Endothelial cell of umbilical vein (primary cell): Measurements from ENCODE around the gene SLC8A1. TPM values are rescaled to one million over a fixed set of nuclear protein-coding genes. Genes with fewer than 3 reads are reported as not detected.

ENCODE experiments used
- BruUV-seq: library from RNA; stranded (reverse); fragments of 400-500 nt; replicated peaks from 2 replicates; lab custom pipeline; 2021; lab: Mats Ljungman, UMichigan
- CTCF ChIA-PET: fragments of 300-600, 350-600 bp; sonication (Branson Sonifier 250); formaldehyde crosslinking; loops from one replicate; lab custom pipeline; 2021; ENCODE audit warnings: antibody characterized with exemption, inconsistent platforms; lab: Charles Lee
- POLR2A ChIA-PET: fragments of 300-600, 350-600 bp; sonication (Branson Sonifier 250); formaldehyde crosslinking; loops from one replicate; lab custom pipeline; 2021; ENCODE audit warnings: antibody characterized with exemption, inconsistent platforms; lab: Charles Lee
- DNase-seq: peaks from one replicate; pipeline ENCODE4 v3.0.0-alpha.2; 2011; ENCODE audit warnings: low read depth, low spot score
- FAIRE-seq: peaks from 2 replicates; lab custom pipeline; 2011; peaks lifted over from hg19 to GRCh38; lab: Jason Lieb, UNC
- H2AFZ ChIP-seq: 2 replicates; pipeline ENCODE4 v1.6.0; 2012; ENCODE audit warnings: low read depth, low read length, control low read depth, inconsistent platforms
- H3K27ac ChIP-seq: 2 replicates; pipeline ENCODE4 v1.5.1; 2011; ENCODE audit warnings: low read depth, mild to moderate bottlenecking, control low read depth, low read length, moderate library complexity; ENCODE audit not compliant: insufficient read depth
- H3K27me3 ChIP-seq, 2 experiments: 2 replicates each; pipeline versions ENCODE4 v1.6.0 to v1.6.1; 2011; ENCODE audit warnings: low read length in 2 of 2, mixed read lengths in 1 of 2; ENCODE audit not compliant: control insufficient read depth in 2 of 2, insufficient read depth in 2 of 2
- H3K36me3 ChIP-seq, 2 experiments: 2 replicates in 1 of 2; 3 replicates in 1 of 2; pipeline ENCODE4 v1.5.1; 2011; ENCODE audit warnings: low read length in 2 of 2, mild to moderate bottlenecking in 1 of 2, moderate library complexity in 1 of 2; ENCODE audit not compliant: control insufficient read depth in 2 of 2, insufficient read depth in 2 of 2; ENCODE audit errors: extremely low read depth in 1 of 2
- H3K4me1 ChIP-seq: 3 replicates; pipeline ENCODE4 v1.5.1; 2011; ENCODE audit warnings: mild to moderate bottlenecking, low read length; ENCODE audit not compliant: control insufficient read depth, insufficient read depth; ENCODE audit errors: extremely low read depth
- H3K4me2 ChIP-seq: 2 replicates; pipeline ENCODE4 v1.6.1; 2011; ENCODE audit warnings: low read length, control low read depth, mixed read lengths; ENCODE audit not compliant: insufficient read depth
- H3K4me3 ChIP-seq, 3 experiments: fragments of 200-600 bp in 1 of 3; sonication (generic), shearing (Covaris generic) in 1 of 3; replicated peaks in 1 of 3; 2 replicates each; pipeline ENCODE4 v1.5.1; 2011 to 2016; ENCODE audit warnings: control low read depth in 3 of 3, low read length in 3 of 3, mild to moderate bottlenecking in 2 of 3, inconsistent platforms in 1 of 3, low read depth in 1 of 3, moderate library complexity in 1 of 3; ENCODE audit not compliant: insufficient read depth in 1 of 3
- H3K79me2 ChIP-seq: 2 replicates; pipeline ENCODE4 v1.6.0; 2012; ENCODE audit warnings: low read length, inconsistent platforms; ENCODE audit not compliant: control insufficient read depth, insufficient read depth
- H3K9ac ChIP-seq: replicated peaks from 2 replicates; pipeline ENCODE3; 2011; ENCODE audit warnings: low read length, control low read depth; ENCODE audit not compliant: insufficient read depth; ENCODE audit errors: extremely low read depth
- H3K9me1 ChIP-seq: replicated peaks from 3 replicates; pipeline ENCODE4 v1.6.0; 2011; ENCODE audit warnings: mild to moderate bottlenecking, low read length; ENCODE audit not compliant: control insufficient read depth, insufficient read depth; ENCODE audit errors: extremely low read depth
- H3K9me3 ChIP-seq: replicated peaks from 2 replicates; pipeline ENCODE4 v1.5.1; 2012; ENCODE audit warnings: low read length, inconsistent platforms; ENCODE audit not compliant: control insufficient read depth, insufficient read depth
- H4K20me1 ChIP-seq: replicated peaks from 2 replicates; pipeline ENCODE3; 2011; ENCODE audit warnings: mild to moderate bottlenecking, low read length; ENCODE audit not compliant: control insufficient read depth, insufficient read depth; ENCODE audit errors: extremely low read depth
- CTCF ChIP-seq, 2 donors: IDR thresholded peaks; 1 replicate in 1 of 2; 2 replicates in 1 of 2; pipeline ENCODE4 v1.5.1; 2011; ENCODE audit warnings: low read length in 2 of 2, mild to moderate bottlenecking in 2 of 2, moderate library complexity in 2 of 2, control low read depth in 1 of 2, inconsistent platforms in 1 of 2, low read depth in 1 of 2; ENCODE audit not compliant: insufficient read depth in 1 of 2; ENCODE audit errors: extremely low read depth in 1 of 2
- EZH2 ChIP-seq: IDR thresholded peaks from 2 replicates; pipeline ENCODE4 v1.6.1; 2012; ENCODE audit warnings: borderline replicate concordance, low read depth, mild to moderate bottlenecking, moderate library complexity, low read length, inconsistent platforms; ENCODE audit not compliant: severe bottlenecking
- FOS ChIP-seq: IDR thresholded peaks from 2 replicates; pipeline ENCODE4 v1.6.1; 2011; ENCODE audit warnings: mild to moderate bottlenecking, low read length, moderate library complexity, borderline replicate concordance; ENCODE audit not compliant: insufficient read depth
- GATA2 ChIP-seq: IDR thresholded peaks from 2 replicates; pipeline ENCODE4 v1.7.0; 2011; ENCODE audit warnings: low read depth, mild to moderate bottlenecking, moderate library complexity, mixed read lengths, low read length; ENCODE audit not compliant: insufficient read length, insufficient read depth
- JUN ChIP-seq: IDR thresholded peaks from 2 replicates; pipeline ENCODE4 v1.6.1; 2011; ENCODE audit warnings: borderline replicate concordance, low read depth; ENCODE audit not compliant: insufficient read length, insufficient read depth
- MAX ChIP-seq: IDR thresholded peaks from 2 replicates; pipeline ENCODE4 v1.6.1; 2011; ENCODE audit not compliant: insufficient read depth, insufficient read length
- MYC ChIP-seq: IDR thresholded peaks from one replicate; pipeline ENCODE4 v1.6.1; 2011; ENCODE audit warnings: mild to moderate bottlenecking, low read depth, low read length
- POLR2A ChIP-seq: IDR thresholded peaks from 2 replicates; pipeline ENCODE4 v1.6.1; 2012; ENCODE audit warnings: low read depth, mild to moderate bottlenecking, control low read depth, low read length
- POLR2AphosphoS5 ChIP-seq: IDR thresholded peaks from 2 replicates; pipeline ENCODE4 v1.6.1; 2012; ENCODE audit warnings: low read depth, mild to moderate bottlenecking, control low read depth, low read length, moderate library complexity; ENCODE audit not compliant: insufficient read depth
- dilution Hi-C: fragments of 300-500 bp; cut with MboI; formaldehyde crosslinking; loops from one replicate; pipeline ENCODE4 v1.15.0; 2019; ENCODE audit warnings: low sequenced_read_pairs; ENCODE audit not compliant: extremely low pct_ligation_motif_present
- intact Hi-C: fragments of 100-400 bp; cut with micrococcal nuclease; formaldehyde crosslinking; loops from one replicate; pipeline ENCODE4 v1.10.0; 2022
- polyA plus RNA-seq, 4 experiments: library from polyadenylated mRNA; depleted of rRNA in 3 of 4; stranded (reverse) in 3 of 4; unstranded in 1 of 4; fragments of >200 nt; gene quantifications; 2 replicates each; pipeline versions ENCODE4 v1.2.1 to v1.2.3, GENCODE V29; 2011 to 2012; ENCODE audit warnings: missing spikeins in 1 of 4
- total RNA-seq: library from RNA; stranded (reverse); gene quantifications from 2 replicates; pipeline ENCODE4 v1.2.3, GENCODE V29; 2021

The SLC8A1 gene
- total and polyA plus RNA-seq, 2 donors (not counting 3 experiments of a cell fraction or from before 2014, with no cell fraction given), result 0.19 to 1.8 TPM

DNA sequence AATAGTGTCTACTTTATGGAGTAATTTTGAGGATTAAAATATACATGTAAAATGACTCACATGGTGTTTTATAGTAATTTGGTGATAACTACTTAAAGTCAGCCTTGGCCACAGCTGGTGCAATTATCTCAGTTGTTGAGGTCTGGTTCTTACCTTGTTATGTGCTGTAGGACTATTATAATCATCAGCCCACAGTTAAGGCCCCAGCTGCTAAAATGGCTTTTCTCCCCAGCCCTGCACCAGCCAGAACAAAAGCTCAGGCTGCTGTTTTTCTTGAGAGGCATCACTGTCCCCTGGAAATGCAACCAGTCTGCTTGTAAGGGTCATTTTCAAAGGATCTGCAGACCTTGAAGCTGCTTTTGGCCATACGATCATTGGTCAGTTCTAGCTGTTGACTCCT, 389.5 kb downstream of the SLC8A1 start:
- TF ChIP-seq MAX (no peak), GATA2 (no peak)
- Histone ChIP-seq H3K79me2 (no peaks in the 10 kb centered on the region), H3K9me3 (no peaks in the 10 kb centered on the region), H3K27me3 (no peaks in the 10 kb centered on the region), H3K4me3 (no peak overlapping the region), H2AFZ (no peak overlapping the region), H4K20me1 (no peaks in the 10 kb centered on the region), H3K27ac (no peak overlapping the region), H3K4me2 (no peak overlapping the region), H3K9ac (no peak overlapping the region), H3K4me1 (no peaks in the 10 kb centered on the region), H3K9me1 (no peaks in the 10 kb centered on the region), H3K36me3 (no peaks in the 10 kb centered on the region)
- no peak for FAIRE-seq
- BruUV-seq, result no TSS peak
- CTCF ChIA-PET, result interaction anchor here (1.4 to 2.0 kb wide), 3 partner anchors 16 to 225 kb away, joined by 3 to 7 read pairs (median 4); no protein-coding TSS in a partner anchor
- no peak for DNase-seq
- dilution Hi-C loops (no loop called here), intact Hi-C loops (no loop called here)
- POLR2A ChIA-PET, result no interaction called here

GRCh38 chr2:40049781-40050180, 402.1 kb downstream of the SLC8A1 start:
- intact Hi-C loops, result no loop called here
- Histone ChIP-seq H3K9me3 (no peaks in the 10 kb centered on the region), H3K27ac (no peak overlapping the region), H3K79me2 (no peaks in the 10 kb centered on the region), H3K9ac (no peak overlapping the region), H3K36me3 (no peaks in the 10 kb centered on the region), H3K9me1 (no peaks in the 10 kb centered on the region), H3K4me1 (no peaks in the 10 kb centered on the region), H4K20me1 (no peaks in the 10 kb centered on the region), H2AFZ (no peak overlapping the region), H3K4me3 (no peak overlapping the region), H3K27me3 (peaks cover 2% of the 10 kb centered on the region in 2 experiments), H3K4me2 (no peak overlapping the region)
- FAIRE-seq (no peak), DNase-seq (no peak)
- POLR2A ChIA-PET, result no interaction called here
- dilution Hi-C loops, result no loop called here
- no TSS peak for BruUV-seq
- TF ChIP-seq POLR2AphosphoS5 (no peak), POLR2A (no peak), FOS (no peak), EZH2 (no peak), JUN (no peak), GATA2 (no peak), CTCF (IDR thresholded peaks at IDR 0.05; ENCODE audit: extremely low read depth in 1 of 2, insufficient read depth in 1 of 2, low read depth in 1 of 2, low read length in 2 of 2) (no peak), MYC (no peak), MAX (no peak)
- CTCF ChIA-PET, result no interaction called here
